ENCODE results near the gene XKRX. TPM values are rescaled to one million over a fixed set of nuclear protein-coding genes. Genes with fewer than 3 reads are reported as not detected.
A peak's percentile ranks its signal among the peaks of the same experiment; 100 is the strongest.

The XKRX gene
- not detected for total RNA-seq
- polyA plus RNA-seq: under 1 TPM in 1 of 2 donors, not detected in 1; 0.03 TPM
- long read RNA-seq, donor 1: 0 reads
- long read RNA-seq, donor 2: 0 reads
- long read RNA-seq, donor 3: 0 reads

DNA sequence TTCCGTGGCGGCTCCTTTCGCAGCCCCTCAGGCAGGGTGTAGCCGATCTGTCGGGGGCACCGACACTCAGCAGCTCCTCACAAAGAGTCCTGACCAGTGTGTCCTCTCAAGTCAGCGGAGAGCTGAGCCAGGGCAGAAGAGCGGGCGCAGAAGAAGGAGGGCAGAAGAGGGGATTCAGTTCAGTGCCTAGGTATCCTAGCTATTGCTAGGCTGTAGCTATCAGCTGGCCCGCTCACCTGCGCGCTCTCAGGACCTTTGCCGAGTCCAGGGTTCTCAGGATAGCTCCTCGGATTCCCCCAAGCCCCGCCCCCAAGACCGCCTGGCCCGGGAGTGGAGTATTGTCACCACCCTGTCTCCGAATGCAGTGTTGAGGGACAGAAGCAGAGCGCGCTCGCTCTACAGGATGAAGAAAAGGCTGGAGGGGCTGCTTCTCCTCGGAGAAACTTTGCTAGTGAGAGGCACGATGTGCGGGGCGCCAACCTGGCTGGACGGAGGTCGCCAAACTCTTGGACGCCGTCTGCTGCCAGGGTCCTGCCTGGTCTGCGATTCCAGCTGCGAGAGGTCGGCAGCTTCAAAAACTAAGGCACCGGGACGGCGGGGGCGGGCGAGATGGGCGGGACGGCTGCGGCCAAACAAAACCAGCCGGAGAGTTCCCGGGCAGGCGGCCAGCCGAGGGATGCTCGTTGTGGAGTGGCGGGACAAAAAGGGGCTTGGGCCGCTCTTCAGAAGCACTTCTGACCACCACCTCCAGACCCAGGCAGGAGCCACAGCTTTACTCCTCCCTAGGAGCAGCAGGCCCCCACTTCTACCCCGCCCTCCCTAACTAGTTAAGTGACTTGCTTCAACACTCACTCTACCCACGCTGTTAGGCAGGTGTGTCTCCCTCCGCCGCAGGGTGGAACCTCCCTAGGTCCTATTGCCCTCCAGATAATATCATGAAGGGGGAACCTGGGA is at the start of gene XKRX:
XKRX (minus strand) TSS at position 258 of the 954 bp plus-strand sequence. CDS start 613 bp downstream, outside the sequence.
- Histone ChIP-seq H3K36me3 (no peaks in the 10 kb centered on the region), H3K9me3 (peaks cover 0 to 5% (median 0%) of the 10 kb centered on the region in 11 donors), H3K4me1 (peaks cover 0 to 5% (median 0%) of the 10 kb centered on the region in 9 donors), H3K27ac (no peak within 1 kb of the TSS), H3K4me3 (peak within 1 kb of the TSS in 7 of 10 donors; percentile 10 to 47 (median 41)), H3K27me3 (peaks cover 0 to 56% (median 0%) of the 10 kb centered on the region in 7 donors)
- intact Hi-C loops (cut with DNase I): no loop called here
- TF ChIP-seq, protein P1, sequence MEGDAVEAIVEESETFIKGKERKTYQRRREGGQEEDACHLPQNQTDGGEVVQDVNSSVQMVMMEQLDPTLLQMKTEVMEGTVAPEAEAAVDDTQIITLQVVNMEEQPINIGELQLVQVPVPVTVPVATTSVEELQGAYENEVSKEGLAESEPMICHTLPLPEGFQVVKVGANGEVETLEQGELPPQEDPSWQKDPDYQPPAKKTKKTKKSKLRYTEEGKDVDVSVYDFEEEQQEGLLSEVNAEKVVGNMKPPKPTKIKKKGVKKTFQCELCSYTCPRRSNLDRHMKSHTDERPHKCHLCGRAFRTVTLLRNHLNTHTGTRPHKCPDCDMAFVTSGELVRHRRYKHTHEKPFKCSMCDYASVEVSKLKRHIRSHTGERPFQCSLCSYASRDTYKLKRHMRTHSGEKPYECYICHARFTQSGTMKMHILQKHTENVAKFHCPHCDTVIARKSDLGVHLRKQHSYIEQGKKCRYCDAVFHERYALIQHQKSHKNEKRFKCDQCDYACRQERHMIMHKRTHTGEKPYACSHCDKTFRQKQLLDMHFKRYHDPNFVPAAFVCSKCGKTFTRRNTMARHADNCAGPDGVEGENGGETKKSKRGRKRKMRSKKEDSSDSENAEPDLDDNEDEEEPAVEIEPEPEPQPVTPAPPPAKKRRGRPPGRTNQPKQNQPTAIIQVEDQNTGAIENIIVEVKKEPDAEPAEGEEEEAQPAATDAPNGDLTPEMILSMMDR (IDR thresholded peaks at IDR 0.05): no peak
- 2% methylated on average over 42 to 51 of the region's 51 CpGs for WGBS, 2 donors
- peak; percentile 4 to 28 for DNase-seq
- ATAC-seq: peak in 2 of 8 donors; percentile 24 to 51

GRCh38 chrX:100976211-100976610 is 47.5 kb upstream of the XKRX start:
- Histone ChIP-seq H3K9me3 (peaks cover 0 to 5% (median 0%) of the 10 kb centered on the region in 11 donors), H3K4me3 (no peak overlapping the region), H3K4me1 (no peaks in the 10 kb centered on the region), H3K36me3 (no peaks in the 10 kb centered on the region), H3K27ac (no peak overlapping the region), H3K27me3 (no peaks in the 10 kb centered on the region)
- WGBS, 2 donors: 78 to 95% methylated on average over 1 of the region's 1 CpG
- DNase-seq (no peak), ATAC-seq (no peak)
- intact Hi-C loops (cut with DNase I): no loop called here
- TF ChIP-seq, protein P1 (IDR thresholded peaks at IDR 0.05): no peak

GRCh38 chrX:100975212-100975611 is 46.5 kb upstream of the XKRX start:
- no peak for ATAC-seq
- no peak for DNase-seq
- H3K36me3 ChIP-seq: no peaks in the 10 kb centered on the region
- no peaks in the 10 kb centered on the region for H3K27me3 ChIP-seq
- TF ChIP-seq, protein P1 (IDR thresholded peaks at IDR 0.05): no peak
- no peak overlapping the region for H3K4me3 ChIP-seq
- intact Hi-C loops (cut with DNase I): no loop called here
- H3K9me3 ChIP-seq: peaks cover 0 to 5% (median 0%) of the 10 kb centered on the region in 11 donors
- 97 to 98% methylated on average over 3 of the region's 3 CpGs for WGBS, 2 donors
- no peaks in the 10 kb centered on the region for H3K4me1 ChIP-seq
- H3K27ac ChIP-seq: no peak overlapping the region

- ATAC-seq: no peak
- intact Hi-C loops (cut with DNase I): no loop called here
- no peak overlapping the region for H3K27ac ChIP-seq
- H3K4me1 ChIP-seq: no peaks in the 10 kb centered on the region
- TF ChIP-seq, protein P1 (IDR thresholded peaks at IDR 0.05): no peak
- H3K27me3 ChIP-seq: no peaks in the 10 kb centered on the region
- WGBS, 2 donors: 98% methylated on average over 9 to 10 of the region's 19 CpGs
- H3K4me3 ChIP-seq: no peak overlapping the region
- no peak for DNase-seq
- peaks cover 0 to 5% (median 0%) of the 10 kb centered on the region in 11 donors for H3K9me3 ChIP-seq
- H3K36me3 ChIP-seq: no peaks in the 10 kb centered on the region
Measured at GRCh38 chrX:100973411-100973810, 44.7 kb upstream of the XKRX start.

All from heart right ventricle (tissue), 16 donors.